ENCODE measurements around the gene SDHAF2. TPM values are rescaled to one million over a fixed set of nuclear protein-coding genes. Genes with fewer than 3 reads are reported as not detected.

SDHAF2 gene
- total RNA-seq, 1 donor = 60.6 TPM

GRCh38 chr11:61495801-61496601, 66.1 kb downstream of the SDHAF2 start:
- no peak for DNase-seq (ENCODE audit: low read depth in 2 of 3, low spot score in 2 of 3)

Small RNA genes within 50 kb of the gene (small RNA-seq; reads per million reads assigned to genes)
- gene RN7SL23P = not detected

Other genes starting within 250 kb of the SDHAF2 start
- not detected for gene PGA3, start 226.6 kb upstream of the SDHAF2 start, total RNA-seq
- under 0.01 TPM for gene PGA4, start 207.8 kb upstream of the SDHAF2 start, total RNA-seq
- not detected for gene PGA5, start 188.9 kb upstream of the SDHAF2 start, total RNA-seq
- gene VWCE, start 134.8 kb upstream of the SDHAF2 start, total RNA-seq = 4.0 TPM
- 194 TPM for gene DDB1, start 97.0 kb upstream of the SDHAF2 start, total RNA-seq
- 59.8 TPM for gene TKFC, start 96.9 kb upstream of the SDHAF2 start, total RNA-seq
- gene CYB561A3, start 68.2 kb upstream of the SDHAF2 start, total RNA-seq = 59.0 TPM
- 15.9 TPM for gene TMEM138, start 67.8 kb upstream of the SDHAF2 start, total RNA-seq
- 20.5 TPM for gene TMEM216, start 37.5 kb upstream of the SDHAF2 start, total RNA-seq
- 66.5 TPM for gene CPSF7, start 149 bp upstream of the SDHAF2 start, total RNA-seq
- gene LRRC10B, start 78.6 kb downstream of the SDHAF2 start, total RNA-seq = under 0.01 TPM
- gene SYT7, start 151.0 kb downstream of the SDHAF2 start, total RNA-seq = 0.27 TPM

Measured in hematopoietic multipotent progenitor cell (in vitro differentiated cells).